ENCODE measurements around the gene TESK2.

Gene TESK2

DNA sequence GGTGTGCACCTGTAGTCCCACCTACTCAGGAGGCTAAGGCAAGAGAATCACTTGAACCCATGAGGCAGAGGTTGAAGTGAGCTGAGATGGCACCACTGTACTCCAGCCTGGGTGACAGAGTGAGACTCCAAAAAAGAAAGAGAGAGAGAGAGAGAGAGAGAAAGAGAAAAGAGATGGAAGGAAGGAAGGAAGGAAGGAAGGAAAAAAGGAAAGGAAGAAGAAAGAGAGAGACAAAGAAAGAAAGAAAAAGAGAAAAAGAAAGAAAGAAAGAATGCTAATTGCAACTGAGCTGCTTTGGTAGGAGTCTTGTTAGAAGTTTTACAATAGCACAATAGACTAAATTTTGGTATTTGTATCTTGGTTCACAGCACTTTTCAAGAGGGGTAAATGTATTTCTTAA is 25.7 kb downstream of the TESK2 start:
- Histone ChIP-seq H3K9me3 (ENCODE audit: insufficient read depth, low read length, severe bottlenecking) (no peaks in the 10 kb centered on the region), H3K4me2 (ENCODE audit: insufficient read depth, low read length) (no peak overlapping the region), H2AFZ (ENCODE audit: low read depth, low read length) (no peak overlapping the region), H3K27ac (ENCODE audit: low read length) (no peak overlapping the region), H3K27me3 (ENCODE audit: insufficient read depth, low read length, poor library complexity) (no peaks in the 10 kb centered on the region), H3K4me1 (ENCODE audit: insufficient read depth, low read length) (no peaks in the 10 kb centered on the region), H4K20me1 (ENCODE audit: insufficient read depth, low read length) (no peaks in the 10 kb centered on the region), H3K4me3 (ENCODE audit: low read depth in 1 of 2, low read length in 2 of 2) (no peak overlapping the region), H3K36me3 (ENCODE audit: insufficient read depth, low read length) (no peaks in the 10 kb centered on the region), H3K9ac (ENCODE audit: low read depth, low read length) (no peak overlapping the region), H3K79me2 (ENCODE audit: insufficient read depth, low read length) (no peaks in the 10 kb centered on the region)
- no peak for DNase-seq
- TF ChIP-seq EZH2 (IDR thresholded peaks at IDR 0.05; ENCODE audit: borderline replicate concordance, low read depth, low read length, severe bottlenecking) = no peak
- TF ChIP-seq, protein P1, sequence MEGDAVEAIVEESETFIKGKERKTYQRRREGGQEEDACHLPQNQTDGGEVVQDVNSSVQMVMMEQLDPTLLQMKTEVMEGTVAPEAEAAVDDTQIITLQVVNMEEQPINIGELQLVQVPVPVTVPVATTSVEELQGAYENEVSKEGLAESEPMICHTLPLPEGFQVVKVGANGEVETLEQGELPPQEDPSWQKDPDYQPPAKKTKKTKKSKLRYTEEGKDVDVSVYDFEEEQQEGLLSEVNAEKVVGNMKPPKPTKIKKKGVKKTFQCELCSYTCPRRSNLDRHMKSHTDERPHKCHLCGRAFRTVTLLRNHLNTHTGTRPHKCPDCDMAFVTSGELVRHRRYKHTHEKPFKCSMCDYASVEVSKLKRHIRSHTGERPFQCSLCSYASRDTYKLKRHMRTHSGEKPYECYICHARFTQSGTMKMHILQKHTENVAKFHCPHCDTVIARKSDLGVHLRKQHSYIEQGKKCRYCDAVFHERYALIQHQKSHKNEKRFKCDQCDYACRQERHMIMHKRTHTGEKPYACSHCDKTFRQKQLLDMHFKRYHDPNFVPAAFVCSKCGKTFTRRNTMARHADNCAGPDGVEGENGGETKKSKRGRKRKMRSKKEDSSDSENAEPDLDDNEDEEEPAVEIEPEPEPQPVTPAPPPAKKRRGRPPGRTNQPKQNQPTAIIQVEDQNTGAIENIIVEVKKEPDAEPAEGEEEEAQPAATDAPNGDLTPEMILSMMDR (IDR thresholded peaks at IDR 0.05; ENCODE audit: borderline replicate concordance, extremely low read depth, low read length, poor library complexity, severe bottlenecking) = no peak
- ATAC-seq (ENCODE audit: insufficient read depth, low read depth) = no peak

DNA sequence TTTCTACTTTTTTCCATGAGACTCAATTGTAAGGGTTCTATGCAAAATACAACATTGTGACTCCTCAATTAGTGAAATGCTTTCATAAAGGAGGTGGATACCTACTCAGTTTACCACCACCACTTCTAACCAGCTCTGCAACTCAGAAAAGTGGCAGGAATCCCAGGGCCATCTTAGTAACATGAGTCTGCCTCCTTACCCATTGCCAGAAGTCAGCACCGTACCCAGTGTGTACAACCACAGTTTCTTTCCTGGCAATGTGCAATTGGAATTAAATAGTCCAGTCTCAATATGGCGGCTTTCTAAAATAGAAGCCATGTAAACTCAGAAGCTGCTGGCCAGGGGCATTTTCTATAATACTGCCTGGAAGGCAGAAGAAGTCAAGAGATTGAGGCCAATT is 32.1 kb downstream of the TESK2 start:
- DNase-seq = no peak
- Histone ChIP-seq H4K20me1 (ENCODE audit: insufficient read depth, low read length) (no peaks in the 10 kb centered on the region), H2AFZ (ENCODE audit: low read depth, low read length) (no peak overlapping the region), H3K4me1 (ENCODE audit: insufficient read depth, low read length) (no peaks in the 10 kb centered on the region), H3K4me2 (ENCODE audit: insufficient read depth, low read length) (no peak overlapping the region), H3K36me3 (ENCODE audit: insufficient read depth, low read length) (no peaks in the 10 kb centered on the region), H3K79me2 (ENCODE audit: insufficient read depth, low read length) (no peaks in the 10 kb centered on the region), H3K9ac (ENCODE audit: low read depth, low read length) (no peak overlapping the region), H3K9me3 (ENCODE audit: insufficient read depth, low read length, severe bottlenecking) (no peaks in the 10 kb centered on the region), H3K27me3 (ENCODE audit: insufficient read depth, low read length, poor library complexity) (no peaks in the 10 kb centered on the region), H3K27ac (ENCODE audit: low read length) (no peak overlapping the region), H3K4me3 (ENCODE audit: low read depth in 1 of 2, low read length in 2 of 2) (no peak overlapping the region)
- TF ChIP-seq, protein P1 (IDR thresholded peaks at IDR 0.05; ENCODE audit: borderline replicate concordance, extremely low read depth, low read length, poor library complexity, severe bottlenecking) = no peak
- no peak for TF ChIP-seq EZH2 (IDR thresholded peaks at IDR 0.05; ENCODE audit: borderline replicate concordance, low read depth, low read length, severe bottlenecking)
- ATAC-seq (ENCODE audit: insufficient read depth, low read depth) = no peak

DNA sequence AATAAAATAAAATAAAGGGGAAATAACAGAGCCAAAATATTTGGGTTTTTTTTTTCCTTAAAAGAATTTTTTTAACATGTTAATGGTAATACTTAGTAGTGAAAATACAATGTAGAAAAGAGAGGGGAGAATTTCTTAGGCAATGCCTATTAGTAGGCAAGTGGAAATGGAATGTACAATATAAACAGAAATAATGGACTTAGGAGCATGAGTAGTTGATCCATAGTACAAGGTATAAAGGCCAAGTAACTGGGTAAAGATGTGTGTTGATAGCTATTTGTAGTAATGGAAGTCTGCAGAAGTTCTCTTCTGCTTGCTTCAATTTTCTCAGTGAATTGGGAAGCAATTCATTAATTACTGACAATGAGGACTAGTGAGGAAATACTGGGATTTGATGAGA is 34.4 kb downstream of the TESK2 start:
- Histone ChIP-seq H3K36me3 (ENCODE audit: insufficient read depth, low read length) (no peaks in the 10 kb centered on the region), H3K4me2 (ENCODE audit: insufficient read depth, low read length) (no peak overlapping the region), H3K4me3 (ENCODE audit: low read depth in 1 of 2, low read length in 2 of 2) (no peak overlapping the region), H3K9ac (ENCODE audit: low read depth, low read length) (no peak overlapping the region), H2AFZ (ENCODE audit: low read depth, low read length) (no peak overlapping the region), H3K4me1 (ENCODE audit: insufficient read depth, low read length) (no peaks in the 10 kb centered on the region), H3K27me3 (ENCODE audit: insufficient read depth, low read length, poor library complexity) (no peaks in the 10 kb centered on the region), H3K79me2 (ENCODE audit: insufficient read depth, low read length) (no peaks in the 10 kb centered on the region), H4K20me1 (ENCODE audit: insufficient read depth, low read length) (no peaks in the 10 kb centered on the region), H3K27ac (ENCODE audit: low read length) (no peak overlapping the region), H3K9me3 (ENCODE audit: insufficient read depth, low read length, severe bottlenecking) (no peaks in the 10 kb centered on the region)
- ATAC-seq (ENCODE audit: insufficient read depth, low read depth) = no peak
- DNase-seq = no peak
- TF ChIP-seq, protein P1 (IDR thresholded peaks at IDR 0.05; ENCODE audit: borderline replicate concordance, extremely low read depth, low read length, poor library complexity, severe bottlenecking) = no peak
- no peak for TF ChIP-seq EZH2 (IDR thresholded peaks at IDR 0.05; ENCODE audit: borderline replicate concordance, low read depth, low read length, severe bottlenecking)

DNA sequence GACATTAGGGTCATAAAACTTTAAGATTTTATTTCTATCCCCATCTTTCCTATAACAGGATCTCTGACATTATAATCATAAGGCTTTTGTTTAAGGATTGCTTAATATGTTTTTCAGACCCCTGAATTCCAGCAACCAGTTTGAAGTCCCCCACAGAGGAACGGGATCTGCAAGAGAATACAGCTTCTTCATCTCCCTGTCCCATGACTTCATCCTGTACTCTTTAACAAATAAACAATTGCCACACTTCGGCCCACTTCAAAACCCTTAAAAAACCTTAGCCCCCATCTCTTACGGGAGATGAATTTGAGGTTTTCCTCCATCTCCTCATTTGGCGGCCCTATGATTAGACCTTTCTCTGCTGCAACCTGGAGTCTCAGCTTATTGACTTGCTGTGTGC is 35.8 kb downstream of the TESK2 start:
- Histone ChIP-seq H2AFZ (ENCODE audit: low read depth, low read length) (no peak overlapping the region), H3K9me3 (ENCODE audit: insufficient read depth, low read length, severe bottlenecking) (no peaks in the 10 kb centered on the region), H3K27ac (ENCODE audit: low read length) (no peak overlapping the region), H4K20me1 (ENCODE audit: insufficient read depth, low read length) (no peaks in the 10 kb centered on the region), H3K36me3 (ENCODE audit: insufficient read depth, low read length) (no peaks in the 10 kb centered on the region), H3K4me3 (ENCODE audit: low read depth in 1 of 2, low read length in 2 of 2) (no peak overlapping the region), H3K4me2 (ENCODE audit: insufficient read depth, low read length) (no peak overlapping the region), H3K79me2 (ENCODE audit: insufficient read depth, low read length) (no peaks in the 10 kb centered on the region), H3K9ac (ENCODE audit: low read depth, low read length) (no peak overlapping the region), H3K27me3 (ENCODE audit: insufficient read depth, low read length, poor library complexity) (no peaks in the 10 kb centered on the region), H3K4me1 (ENCODE audit: insufficient read depth, low read length) (no peaks in the 10 kb centered on the region)
- TF ChIP-seq, protein P1 (IDR thresholded peaks at IDR 0.05; ENCODE audit: borderline replicate concordance, extremely low read depth, low read length, poor library complexity, severe bottlenecking) = no peak
- TF ChIP-seq EZH2 (IDR thresholded peaks at IDR 0.05; ENCODE audit: borderline replicate concordance, low read depth, low read length, severe bottlenecking) = no peak
- ATAC-seq (ENCODE audit: insufficient read depth, low read depth) (no peak), DNase-seq (no peak)
